ENCODE results near the gene C14orf180. TPM values are rescaled to one million over a fixed set of nuclear protein-coding genes. Genes with fewer than 3 reads are reported as not detected.

C14orf180 gene
- total RNA-seq, 1 donor from 2014 or later: not detected

GRCh38 chr14:104560586-104560945 lies 19.0 kb upstream of the C14orf180 start:
- H3K27ac Mint-ChIP-seq: no peak overlapping the region
- DNase-seq (ENCODE audit: low spot score, unreplicated experiment): no peak
- peaks cover 1% of the 10 kb centered on the region for H3K4me1 Mint-ChIP-seq (ENCODE audit: low read depth)
- no peaks in the 10 kb centered on the region for H3K36me3 Mint-ChIP-seq (ENCODE audit: insufficient read depth)
- H3K9me3 Mint-ChIP-seq (ENCODE audit: low read depth): no peaks in the 10 kb centered on the region
- H3K4me3 Mint-ChIP-seq (ENCODE audit: low read depth): no peak overlapping the region
- no peak for TF ChIP-seq CTCF (IDR thresholded peaks at IDR 0.05; ENCODE audit: unreplicated experiment)
- peaks cover 22% of the 10 kb centered on the region for H3K27me3 Mint-ChIP-seq

GRCh38 chr14:104561124-104561557 lies 18.4 kb upstream of the C14orf180 start:
- no peaks in the 10 kb centered on the region for H3K36me3 Mint-ChIP-seq (ENCODE audit: insufficient read depth)
- no peak overlapping the region for H3K27ac Mint-ChIP-seq
- DNase-seq (ENCODE audit: low spot score, unreplicated experiment): no peak
- H3K9me3 Mint-ChIP-seq (ENCODE audit: low read depth): no peaks in the 10 kb centered on the region
- peaks cover 1% of the 10 kb centered on the region for H3K4me1 Mint-ChIP-seq (ENCODE audit: low read depth)
- TF ChIP-seq CTCF (IDR thresholded peaks at IDR 0.05; ENCODE audit: unreplicated experiment): no peak
- H3K4me3 Mint-ChIP-seq (ENCODE audit: low read depth): no peak overlapping the region
- H3K27me3 Mint-ChIP-seq: peaks cover 25% of the 10 kb centered on the region

GRCh38 chr14:104561632-104562495 lies 17.7 kb upstream of the C14orf180 start:
- H3K27me3 Mint-ChIP-seq: peaks cover 30% of the 10 kb centered on the region
- peaks cover 1% of the 10 kb centered on the region for H3K4me1 Mint-ChIP-seq (ENCODE audit: low read depth)
- H3K27ac Mint-ChIP-seq: no peak overlapping the region
- DNase-seq (ENCODE audit: low spot score, unreplicated experiment): no peak
- no peak overlapping the region for H3K4me3 Mint-ChIP-seq (ENCODE audit: low read depth)
- no peaks in the 10 kb centered on the region for H3K36me3 Mint-ChIP-seq (ENCODE audit: insufficient read depth)
- TF ChIP-seq CTCF (IDR thresholded peaks at IDR 0.05; ENCODE audit: unreplicated experiment): no peak
- no peaks in the 10 kb centered on the region for H3K9me3 Mint-ChIP-seq (ENCODE audit: low read depth)

GRCh38 chr14:104562606-104563005 lies 17.0 kb upstream of the C14orf180 start:
- DNase-seq (ENCODE audit: low spot score, unreplicated experiment): no peak
- H3K27me3 Mint-ChIP-seq: peaks cover 30% of the 10 kb centered on the region
- no peaks in the 10 kb centered on the region for H3K36me3 Mint-ChIP-seq (ENCODE audit: insufficient read depth)
- peaks cover 1% of the 10 kb centered on the region for H3K4me1 Mint-ChIP-seq (ENCODE audit: low read depth)
- H3K9me3 Mint-ChIP-seq (ENCODE audit: low read depth): no peaks in the 10 kb centered on the region
- no peak overlapping the region for H3K4me3 Mint-ChIP-seq (ENCODE audit: low read depth)
- no peak for TF ChIP-seq CTCF (IDR thresholded peaks at IDR 0.05; ENCODE audit: unreplicated experiment)
- no peak overlapping the region for H3K27ac Mint-ChIP-seq

GRCh38 chr14:104563191-104563741 lies 16.3 kb upstream of the C14orf180 start:
- Mint-ChIP-seq H3K27ac (no peak overlapping the region), H3K27me3 (peaks cover 31% of the 10 kb centered on the region), H3K9me3 (ENCODE audit: low read depth) (no peaks in the 10 kb centered on the region), H3K4me1 (ENCODE audit: low read depth) (peaks cover 1% of the 10 kb centered on the region), H3K36me3 (ENCODE audit: insufficient read depth) (no peaks in the 10 kb centered on the region), H3K4me3 (ENCODE audit: low read depth) (no peak overlapping the region)
- TF ChIP-seq CTCF (IDR thresholded peaks at IDR 0.05; ENCODE audit: unreplicated experiment): no peak
- DNase-seq (ENCODE audit: low spot score, unreplicated experiment): no peak
